ENCODE data around the gene HOXB5.
A peak's percentile ranks its signal among the peaks of the same experiment; 100 is the strongest.

HOXB5 gene

DNA sequence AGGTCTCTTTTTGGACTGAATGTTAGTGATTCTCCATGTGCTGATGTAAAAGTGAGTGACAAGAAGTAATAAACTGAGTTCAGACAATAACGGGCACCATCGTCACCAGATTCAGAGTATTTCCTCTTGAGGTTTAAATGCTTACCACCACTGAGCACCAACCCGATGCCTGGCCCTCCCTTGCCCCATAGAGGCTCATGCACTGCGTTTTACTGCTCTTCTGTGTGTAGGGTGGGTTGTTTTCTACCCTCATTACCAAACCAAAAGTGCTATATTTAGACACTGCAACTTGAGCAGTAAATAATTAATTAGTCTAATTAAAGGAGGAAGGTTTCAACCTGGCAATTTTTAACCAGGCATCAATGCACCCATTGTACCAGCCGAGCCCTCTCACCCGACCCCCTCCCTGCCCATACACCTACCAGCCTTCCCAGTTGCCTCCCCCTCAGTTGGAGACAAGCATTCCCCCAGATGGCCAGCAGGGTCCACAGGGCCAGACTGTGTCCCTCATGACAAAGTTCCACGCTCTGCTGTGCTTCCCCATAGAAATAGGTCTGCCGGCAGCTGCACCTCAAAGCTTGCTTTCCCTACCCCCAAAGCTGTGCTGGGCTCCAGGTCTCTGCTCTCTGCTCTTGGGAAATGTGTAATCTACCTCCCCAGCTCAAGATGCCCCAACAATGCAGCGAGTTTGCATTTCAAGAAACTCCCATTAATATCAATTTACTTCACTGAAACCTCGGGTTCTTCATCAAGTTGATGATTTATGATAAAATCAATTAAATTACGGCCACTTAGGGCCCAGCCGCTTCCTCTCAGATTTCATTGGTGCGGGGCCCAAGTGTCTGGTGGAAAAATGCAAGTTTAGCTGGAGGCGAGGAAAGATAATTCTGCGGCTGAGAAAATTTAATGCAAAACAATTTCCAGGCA lies 31.4 kb downstream of the HOXB5 start (continued):
- no peak for TF ChIP-seq ZNF776 (tag by site-specific recombination; IDR thresholded peaks at IDR 0.05; ENCODE audit: borderline replicate concordance)
- no peak for TF ChIP-seq ZNF302 (tag by site-specific recombination; IDR thresholded peaks at IDR 0.05; ENCODE audit: low read depth)
- TF ChIP-seq ZNF433 (tag by site-specific recombination; IDR thresholded peaks at IDR 0.05; ENCODE audit: low read depth), result no peak
- no peak for TF ChIP-seq ZNF701 (tag by site-specific recombination; IDR thresholded peaks at IDR 0.05)
- TF ChIP-seq KLF7 (tag by site-specific recombination; IDR thresholded peaks at IDR 0.05; ENCODE audit: borderline replicate concordance), result 0 out of 2 replicates have a peak, but pooled peaks have one; percentile 16
- TF ChIP-seq ZNF629 (tag by site-specific recombination; IDR thresholded peaks at IDR 0.05), result peak; percentile 68
- TF ChIP-seq IKZF3 (tag by site-specific recombination; IDR thresholded peaks at IDR 0.05), result peak; percentile 67; the same call in 1 of the 2 replicates
- TF ChIP-seq ZNF121 (tag by site-specific recombination; IDR thresholded peaks at IDR 0.05), result no peak
- 0 out of 2 replicates have a peak, but pooled peaks have one; percentile 14 for TF ChIP-seq BCL11A (tag by site-specific recombination; IDR thresholded peaks at IDR 0.05; ENCODE audit: low read depth)
- TF ChIP-seq, protein P1, sequence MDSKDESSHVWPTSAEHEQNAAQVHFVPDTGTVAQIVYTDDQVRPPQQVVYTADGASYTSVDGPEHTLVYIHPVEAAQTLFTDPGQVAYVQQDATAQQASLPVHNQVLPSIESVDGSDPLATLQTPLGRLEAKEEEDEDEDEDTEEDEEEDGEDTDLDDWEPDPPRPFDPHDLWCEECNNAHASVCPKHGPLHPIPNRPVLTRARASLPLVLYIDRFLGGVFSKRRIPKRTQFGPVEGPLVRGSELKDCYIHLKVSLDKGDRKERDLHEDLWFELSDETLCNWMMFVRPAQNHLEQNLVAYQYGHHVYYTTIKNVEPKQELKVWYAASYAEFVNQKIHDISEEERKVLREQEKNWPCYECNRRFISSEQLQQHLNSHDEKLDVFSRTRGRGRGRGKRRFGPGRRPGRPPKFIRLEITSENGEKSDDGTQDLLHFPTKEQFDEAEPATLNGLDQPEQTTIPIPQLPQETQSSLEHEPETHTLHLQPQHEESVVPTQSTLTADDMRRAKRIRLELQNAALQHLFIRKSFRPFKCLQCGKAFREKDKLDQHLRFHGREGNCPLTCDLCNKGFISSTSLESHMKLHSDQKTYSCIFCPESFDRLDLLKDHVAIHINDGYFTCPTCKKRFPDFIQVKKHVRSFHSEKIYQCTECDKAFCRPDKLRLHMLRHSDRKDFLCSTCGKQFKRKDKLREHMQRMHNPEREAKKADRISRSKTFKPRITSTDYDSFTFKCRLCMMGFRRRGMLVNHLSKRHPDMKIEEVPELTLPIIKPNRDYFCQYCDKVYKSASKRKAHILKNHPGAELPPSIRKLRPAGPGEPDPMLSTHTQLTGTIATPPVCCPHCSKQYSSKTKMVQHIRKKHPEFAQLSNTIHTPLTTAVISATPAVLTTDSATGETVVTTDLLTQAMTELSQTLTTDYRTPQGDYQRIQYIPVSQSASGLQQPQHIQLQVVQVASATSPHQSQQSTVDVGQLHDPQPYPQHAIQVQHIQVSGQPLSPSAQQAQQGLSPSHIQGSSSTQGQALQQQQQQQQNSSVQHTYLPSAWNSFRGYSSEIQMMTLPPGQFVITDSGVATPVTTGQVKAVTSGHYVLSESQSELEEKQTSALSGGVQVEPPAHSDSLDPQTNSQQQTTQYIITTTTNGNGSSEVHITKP (tag by site-specific recombination; IDR thresholded peaks at IDR 0.05), result 0 out of 2 replicates have a peak, but pooled peaks have one; percentile 33
- TF ChIP-seq ZNF426 (tag by site-specific recombination; IDR thresholded peaks at IDR 0.05), result no peak
- TF ChIP-seq, protein P2, sequence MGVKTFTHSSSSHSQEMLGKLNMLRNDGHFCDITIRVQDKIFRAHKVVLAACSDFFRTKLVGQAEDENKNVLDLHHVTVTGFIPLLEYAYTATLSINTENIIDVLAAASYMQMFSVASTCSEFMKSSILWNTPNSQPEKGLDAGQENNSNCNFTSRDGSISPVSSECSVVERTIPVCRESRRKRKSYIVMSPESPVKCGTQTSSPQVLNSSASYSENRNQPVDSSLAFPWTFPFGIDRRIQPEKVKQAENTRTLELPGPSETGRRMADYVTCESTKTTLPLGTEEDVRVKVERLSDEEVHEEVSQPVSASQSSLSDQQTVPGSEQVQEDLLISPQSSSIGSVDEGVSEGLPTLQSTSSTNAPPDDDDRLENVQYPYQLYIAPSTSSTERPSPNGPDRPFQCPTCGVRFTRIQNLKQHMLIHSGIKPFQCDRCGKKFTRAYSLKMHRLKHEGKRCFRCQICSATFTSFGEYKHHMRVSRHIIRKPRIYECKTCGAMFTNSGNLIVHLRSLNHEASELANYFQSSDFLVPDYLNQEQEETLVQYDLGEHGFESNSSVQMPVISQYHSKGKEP (tag by site-specific recombination; IDR thresholded peaks at IDR 0.05), result peak; percentile 99
- TF ChIP-seq, protein P3, sequence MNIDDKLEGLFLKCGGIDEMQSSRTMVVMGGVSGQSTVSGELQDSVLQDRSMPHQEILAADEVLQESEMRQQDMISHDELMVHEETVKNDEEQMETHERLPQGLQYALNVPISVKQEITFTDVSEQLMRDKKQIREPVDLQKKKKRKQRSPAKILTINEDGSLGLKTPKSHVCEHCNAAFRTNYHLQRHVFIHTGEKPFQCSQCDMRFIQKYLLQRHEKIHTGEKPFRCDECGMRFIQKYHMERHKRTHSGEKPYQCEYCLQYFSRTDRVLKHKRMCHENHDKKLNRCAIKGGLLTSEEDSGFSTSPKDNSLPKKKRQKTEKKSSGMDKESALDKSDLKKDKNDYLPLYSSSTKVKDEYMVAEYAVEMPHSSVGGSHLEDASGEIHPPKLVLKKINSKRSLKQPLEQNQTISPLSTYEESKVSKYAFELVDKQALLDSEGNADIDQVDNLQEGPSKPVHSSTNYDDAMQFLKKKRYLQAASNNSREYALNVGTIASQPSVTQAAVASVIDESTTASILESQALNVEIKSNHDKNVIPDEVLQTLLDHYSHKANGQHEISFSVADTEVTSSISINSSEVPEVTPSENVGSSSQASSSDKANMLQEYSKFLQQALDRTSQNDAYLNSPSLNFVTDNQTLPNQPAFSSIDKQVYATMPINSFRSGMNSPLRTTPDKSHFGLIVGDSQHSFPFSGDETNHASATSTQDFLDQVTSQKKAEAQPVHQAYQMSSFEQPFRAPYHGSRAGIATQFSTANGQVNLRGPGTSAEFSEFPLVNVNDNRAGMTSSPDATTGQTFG (tag by site-specific recombination; IDR thresholded peaks at IDR 0.05; ENCODE audit: borderline replicate concordance), result no peak
- TF ChIP-seq ZEB2 (tag by site-specific recombination; IDR thresholded peaks at IDR 0.05), result peak; percentile 92
- no peak for TF ChIP-seq SP3 (tag by site-specific recombination; IDR thresholded peaks at IDR 0.05)
- TF ChIP-seq, protein P4, sequence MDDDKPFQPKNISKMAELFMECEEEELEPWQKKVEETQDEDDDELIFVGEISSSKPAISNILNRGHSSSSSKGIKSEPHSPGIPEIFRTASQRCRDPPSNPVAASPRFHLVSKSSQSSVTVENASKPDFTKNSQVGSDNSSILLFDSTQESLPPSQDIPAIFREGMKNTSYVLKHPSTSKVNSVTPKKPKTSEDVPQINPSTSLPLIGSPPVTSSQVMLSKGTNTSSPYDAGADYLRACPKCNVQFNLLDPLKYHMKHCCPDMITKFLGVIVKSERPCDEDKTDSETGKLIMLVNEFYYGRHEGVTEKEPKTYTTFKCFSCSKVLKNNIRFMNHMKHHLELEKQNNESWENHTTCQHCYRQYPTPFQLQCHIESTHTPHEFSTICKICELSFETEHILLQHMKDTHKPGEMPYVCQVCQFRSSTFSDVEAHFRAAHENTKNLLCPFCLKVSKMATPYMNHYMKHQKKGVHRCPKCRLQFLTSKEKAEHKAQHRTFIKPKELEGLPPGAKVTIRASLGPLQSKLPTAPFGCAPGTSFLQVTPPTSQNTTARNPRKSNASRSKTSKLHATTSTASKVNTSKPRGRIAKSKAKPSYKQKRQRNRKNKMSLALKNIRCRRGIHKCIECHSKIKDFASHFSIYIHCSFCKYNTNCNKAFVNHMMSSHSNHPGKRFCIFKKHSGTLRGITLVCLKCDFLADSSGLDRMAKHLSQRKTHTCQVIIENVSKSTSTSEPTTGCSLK (tag by site-specific recombination; IDR thresholded peaks at IDR 0.05), result no peak
- no peak for TF ChIP-seq ZNF292 (tag by site-specific recombination; IDR thresholded peaks at IDR 0.05; ENCODE audit: borderline replicate concordance, low read depth)
- TF ChIP-seq, protein P5, sequence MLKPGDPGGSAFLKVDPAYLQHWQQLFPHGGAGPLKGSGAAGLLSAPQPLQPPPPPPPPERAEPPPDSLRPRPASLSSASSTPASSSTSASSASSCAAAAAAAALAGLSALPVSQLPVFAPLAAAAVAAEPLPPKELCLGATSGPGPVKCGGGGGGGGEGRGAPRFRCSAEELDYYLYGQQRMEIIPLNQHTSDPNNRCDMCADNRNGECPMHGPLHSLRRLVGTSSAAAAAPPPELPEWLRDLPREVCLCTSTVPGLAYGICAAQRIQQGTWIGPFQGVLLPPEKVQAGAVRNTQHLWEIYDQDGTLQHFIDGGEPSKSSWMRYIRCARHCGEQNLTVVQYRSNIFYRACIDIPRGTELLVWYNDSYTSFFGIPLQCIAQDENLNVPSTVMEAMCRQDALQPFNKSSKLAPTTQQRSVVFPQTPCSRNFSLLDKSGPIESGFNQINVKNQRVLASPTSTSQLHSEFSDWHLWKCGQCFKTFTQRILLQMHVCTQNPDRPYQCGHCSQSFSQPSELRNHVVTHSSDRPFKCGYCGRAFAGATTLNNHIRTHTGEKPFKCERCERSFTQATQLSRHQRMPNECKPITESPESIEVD (tag by site-specific recombination; IDR thresholded peaks at IDR 0.05), result peak; percentile 97
- 0 out of 2 replicates have a peak, but pooled peaks have one; percentile 47 for TF ChIP-seq ZNF558 (tag by site-specific recombination; IDR thresholded peaks at IDR 0.05)
- TF ChIP-seq ZNF416 (tag by site-specific recombination; IDR thresholded peaks at IDR 0.05), result no peak
- no peak for TF ChIP-seq ZNF837 (tag by site-specific recombination; IDR thresholded peaks at IDR 0.05)
- no peak for TF ChIP-seq ZNF214 (tag by site-specific recombination; IDR thresholded peaks at IDR 0.05; ENCODE audit: borderline replicate concordance)
- TF ChIP-seq, protein P6, sequence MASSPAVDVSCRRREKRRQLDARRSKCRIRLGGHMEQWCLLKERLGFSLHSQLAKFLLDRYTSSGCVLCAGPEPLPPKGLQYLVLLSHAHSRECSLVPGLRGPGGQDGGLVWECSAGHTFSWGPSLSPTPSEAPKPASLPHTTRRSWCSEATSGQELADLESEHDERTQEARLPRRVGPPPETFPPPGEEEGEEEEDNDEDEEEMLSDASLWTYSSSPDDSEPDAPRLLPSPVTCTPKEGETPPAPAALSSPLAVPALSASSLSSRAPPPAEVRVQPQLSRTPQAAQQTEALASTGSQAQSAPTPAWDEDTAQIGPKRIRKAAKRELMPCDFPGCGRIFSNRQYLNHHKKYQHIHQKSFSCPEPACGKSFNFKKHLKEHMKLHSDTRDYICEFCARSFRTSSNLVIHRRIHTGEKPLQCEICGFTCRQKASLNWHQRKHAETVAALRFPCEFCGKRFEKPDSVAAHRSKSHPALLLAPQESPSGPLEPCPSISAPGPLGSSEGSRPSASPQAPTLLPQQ (tag by site-specific recombination; IDR thresholded peaks at IDR 0.05), result 0 out of 2 replicates have a peak, but pooled peaks have one; percentile 46
- no peak for TF ChIP-seq ZNF473 (tag by site-specific recombination; IDR thresholded peaks at IDR 0.05)
